ENCODE results near the gene METTL14.
"Not testable (repeated sequence)": the region's sequence is repeated elsewhere in the genome, so short reads cannot be mapped to it uniquely, and the experiment has no call there.

DNA sequence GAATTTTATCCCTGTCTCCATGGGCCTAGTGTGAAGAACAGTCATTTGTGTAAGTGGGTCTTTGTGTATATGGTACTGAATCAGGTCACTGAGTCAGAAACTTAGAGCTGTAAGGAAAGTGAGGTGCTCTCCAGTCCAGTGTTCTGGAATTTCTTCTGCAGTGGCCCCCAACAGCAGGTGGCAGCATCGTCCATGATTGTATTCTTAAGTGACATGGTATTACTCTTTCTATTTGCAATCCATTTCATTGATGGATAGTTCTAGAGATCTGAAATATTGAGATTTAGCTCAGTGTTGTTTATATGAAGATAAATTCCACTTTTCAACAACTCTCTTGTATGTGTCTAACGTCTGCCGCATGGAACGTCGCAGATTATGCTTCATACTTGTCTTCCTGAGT lies 20.5 kb upstream of the METTL14 start:
- TF ChIP-seq POLR2A, POLR2AphosphoS5 (IDR thresholded peaks at IDR 0.05): not testable (repeated sequence)

Measured in gastroesophageal sphincter (tissue), 2 donors.